ENCODE measurements around the gene ATP13A1. TPM values are rescaled to one million over a fixed set of nuclear protein-coding genes. Genes with fewer than 3 reads are reported as not detected.

Gene ATP13A1
- polyA plus RNA-seq, 3 donors: 16.9 to 106 (median 21.9) TPM

DNA sequence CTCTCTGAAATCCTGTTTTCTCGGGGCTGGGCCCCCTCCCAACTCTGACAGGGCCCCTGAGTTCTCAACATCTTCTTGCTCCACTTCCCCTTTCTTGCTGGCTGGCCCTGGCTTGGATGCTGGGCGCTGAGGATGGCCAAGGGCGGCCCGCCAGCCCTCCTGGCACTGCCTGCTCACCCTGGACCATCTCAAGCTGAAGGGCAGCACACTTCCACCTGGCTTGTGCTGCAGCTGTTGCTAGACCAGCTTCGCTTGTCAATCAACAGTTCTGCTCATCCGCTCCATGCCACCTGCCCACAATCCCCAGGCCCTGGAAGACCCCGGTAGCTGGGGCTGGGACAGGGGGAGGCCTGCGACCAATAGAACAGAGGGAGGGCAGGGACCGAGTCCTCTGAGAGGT lies 13.1 kb downstream of the ATP13A1 start:
- Histone ChIP-seq H4K20me1 (ENCODE audit: insufficient read depth, low read length) (peaks cover 11% of the 10 kb centered on the region), H3K27me3 (ENCODE audit: control insufficient read depth in 2 of 2, insufficient read depth in 2 of 2, low read length in 2 of 2) (no peaks in the 10 kb centered on the region), H3K4me3 (replicated peaks in 1 of 3; ENCODE audit: low read depth in 2 of 3, low read length in 3 of 3) (no peak overlapping the region), H2AFZ (ENCODE audit: insufficient read depth, low read depth, low read length, poor library complexity, severe bottlenecking) (no peak overlapping the region), H3K27ac (ENCODE audit: low read depth in 1 of 2, low read length in 2 of 2) (peak overlapping the region in 1 of 2 donors; percentile 14), H3K4me2 (replicated peaks; ENCODE audit: extremely low read depth, low read length, poor library complexity, severe bottlenecking) (no peak overlapping the region), H3K79me2 (ENCODE audit: insufficient read depth, low read length) (no peaks in the 10 kb centered on the region), H3K9me3 (replicated peaks in 1 of 2; ENCODE audit: control insufficient read depth in 1 of 2, insufficient read depth in 1 of 2, low read length in 2 of 2) (no peaks in the 10 kb centered on the region), H3K36me3 (replicated peaks in 1 of 2; ENCODE audit: control insufficient read depth in 1 of 2, insufficient read depth in 2 of 2, low read length in 2 of 2) (peaks cover 93 to 98% of the 10 kb centered on the region in 2 donors), H3K9ac (ENCODE audit: insufficient read depth, low read length, poor library complexity, severe bottlenecking) (no peak overlapping the region), H3K4me1 (ENCODE audit: control insufficient read depth in 1 of 2, insufficient read depth in 2 of 2, low read length in 2 of 2) (no peaks in the 10 kb centered on the region)
- no peak for DNase-seq
- no peaks in the 10 kb centered on the region for H3K9me3 Mint-ChIP-seq
- peak overlapping the region in 2 of 7 donors; percentile 26 to 67 for H3K27ac Mint-ChIP-seq
- intact Hi-C loops (cut with micrococcal nuclease): no loop called here
- TF ChIP-seq, protein P1, sequence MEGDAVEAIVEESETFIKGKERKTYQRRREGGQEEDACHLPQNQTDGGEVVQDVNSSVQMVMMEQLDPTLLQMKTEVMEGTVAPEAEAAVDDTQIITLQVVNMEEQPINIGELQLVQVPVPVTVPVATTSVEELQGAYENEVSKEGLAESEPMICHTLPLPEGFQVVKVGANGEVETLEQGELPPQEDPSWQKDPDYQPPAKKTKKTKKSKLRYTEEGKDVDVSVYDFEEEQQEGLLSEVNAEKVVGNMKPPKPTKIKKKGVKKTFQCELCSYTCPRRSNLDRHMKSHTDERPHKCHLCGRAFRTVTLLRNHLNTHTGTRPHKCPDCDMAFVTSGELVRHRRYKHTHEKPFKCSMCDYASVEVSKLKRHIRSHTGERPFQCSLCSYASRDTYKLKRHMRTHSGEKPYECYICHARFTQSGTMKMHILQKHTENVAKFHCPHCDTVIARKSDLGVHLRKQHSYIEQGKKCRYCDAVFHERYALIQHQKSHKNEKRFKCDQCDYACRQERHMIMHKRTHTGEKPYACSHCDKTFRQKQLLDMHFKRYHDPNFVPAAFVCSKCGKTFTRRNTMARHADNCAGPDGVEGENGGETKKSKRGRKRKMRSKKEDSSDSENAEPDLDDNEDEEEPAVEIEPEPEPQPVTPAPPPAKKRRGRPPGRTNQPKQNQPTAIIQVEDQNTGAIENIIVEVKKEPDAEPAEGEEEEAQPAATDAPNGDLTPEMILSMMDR (IDR thresholded peaks at IDR 0.05): no peak
- H3K4me1 Mint-ChIP-seq: no peaks in the 10 kb centered on the region
- no peak overlapping the region for H3K4me3 Mint-ChIP-seq
- peaks cover 83 to 100% of the 10 kb centered on the region in 2 donors for H3K36me3 Mint-ChIP-seq
- H3K27me3 Mint-ChIP-seq (ENCODE audit: low read depth in 3 of 3): peaks cover 0 to 7% (median 2%) of the 10 kb centered on the region in 3 donors
- WGBS (ENCODE audit: insufficient coverage): 84% methylated on average over 8 of the region's 9 CpGs

DNA sequence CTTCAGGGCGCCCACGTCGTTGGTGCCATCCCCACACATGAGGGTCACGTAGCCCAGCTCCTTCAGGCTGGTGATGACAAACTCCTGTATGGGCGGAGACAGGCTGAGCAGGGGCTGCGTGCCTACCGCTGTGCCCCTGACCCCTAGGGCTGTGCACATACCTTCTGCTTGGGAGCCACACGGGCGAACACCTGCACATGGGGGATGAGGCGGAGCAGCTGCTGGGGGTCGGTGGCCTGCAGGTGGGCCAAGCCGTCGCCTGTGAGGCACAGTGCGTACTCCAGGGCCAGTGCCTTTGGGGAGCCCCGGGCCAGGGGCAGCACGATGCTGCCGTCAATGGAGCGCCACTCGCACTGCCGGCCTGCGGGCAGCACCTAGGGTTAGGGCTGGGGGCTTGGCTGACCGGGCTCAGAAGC lies 13.9 kb downstream of the ATP13A1 start:
- peaks cover 82 to 100% of the 10 kb centered on the region in 2 donors for H3K36me3 Mint-ChIP-seq
- H3K4me3 Mint-ChIP-seq: no peak overlapping the region
- peak overlapping the region in 3 of 7 donors; percentile 23 to 71 (median 59) for H3K27ac Mint-ChIP-seq
- no peak overlapping the region for H2AFZ ChIP-seq (ENCODE audit: insufficient read depth, low read depth, low read length, poor library complexity, severe bottlenecking)
- H3K27me3 ChIP-seq (ENCODE audit: control insufficient read depth in 2 of 2, insufficient read depth in 2 of 2, low read length in 2 of 2): no peaks in the 10 kb centered on the region
- peaks cover 11% of the 10 kb centered on the region for H4K20me1 ChIP-seq (ENCODE audit: insufficient read depth, low read length)
- peaks cover 0 to 7% (median 2%) of the 10 kb centered on the region in 3 donors for H3K27me3 Mint-ChIP-seq (ENCODE audit: low read depth in 3 of 3)
- H3K9me3 ChIP-seq (replicated peaks in 1 of 2; ENCODE audit: control insufficient read depth in 1 of 2, insufficient read depth in 1 of 2, low read length in 2 of 2): no peaks in the 10 kb centered on the region
- H3K4me1 ChIP-seq (ENCODE audit: control insufficient read depth in 1 of 2, insufficient read depth in 2 of 2, low read length in 2 of 2): no peaks in the 10 kb centered on the region
- H3K4me2 ChIP-seq (replicated peaks; ENCODE audit: extremely low read depth, low read length, poor library complexity, severe bottlenecking): no peak overlapping the region
- TF ChIP-seq, protein P1 (IDR thresholded peaks at IDR 0.05): no peak
- no peaks in the 10 kb centered on the region for H3K9me3 Mint-ChIP-seq
- no peak overlapping the region for H3K4me3 ChIP-seq (replicated peaks in 1 of 3; ENCODE audit: low read depth in 2 of 3, low read length in 3 of 3)
- H3K79me2 ChIP-seq (ENCODE audit: insufficient read depth, low read length): no peaks in the 10 kb centered on the region
- no peaks in the 10 kb centered on the region for H3K4me1 Mint-ChIP-seq
- peaks cover 92 to 97% of the 10 kb centered on the region in 2 donors for H3K36me3 ChIP-seq (replicated peaks in 1 of 2; ENCODE audit: control insufficient read depth in 1 of 2, insufficient read depth in 2 of 2, low read length in 2 of 2)
- no peak overlapping the region for H3K9ac ChIP-seq (ENCODE audit: insufficient read depth, low read length, poor library complexity, severe bottlenecking)
- H3K27ac ChIP-seq (ENCODE audit: low read depth in 1 of 2, low read length in 2 of 2): no peak overlapping the region
- WGBS (ENCODE audit: insufficient coverage): over 99% methylated on average over 20 of the region's 22 CpGs
- DNase-seq: no peak
- intact Hi-C loops (cut with micrococcal nuclease): no loop called here

Data from CD14-positive monocyte (primary cell).